Measurements from ENCODE around the gene TPK1. TPM values are rescaled to one million over a fixed set of nuclear protein-coding genes. Genes with fewer than 3 reads are reported as not detected.

Gene TPK1
- total RNA-seq, 1 donor from 2014 or later: 5.6 TPM

DNA sequence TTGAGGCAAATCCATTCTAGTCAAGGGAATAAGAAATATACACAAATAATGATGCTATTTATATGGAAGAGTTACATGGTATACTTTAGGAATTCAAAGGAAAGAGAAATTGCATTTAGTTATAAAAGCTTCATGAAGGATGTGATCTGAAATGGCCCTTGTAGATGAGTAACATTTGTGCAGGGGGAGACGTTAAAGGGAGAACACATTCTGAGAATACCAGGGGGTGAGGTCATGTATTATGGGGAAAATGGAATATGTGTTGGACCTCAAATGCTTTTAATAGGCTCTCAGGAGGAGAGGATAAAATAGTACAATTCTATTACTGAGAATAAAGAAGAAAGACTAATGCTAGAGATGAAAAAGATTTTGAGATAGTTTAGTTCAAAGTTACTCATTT, 309.9 kb downstream of the TPK1 start:
- no peak for DNase-seq

DNA sequence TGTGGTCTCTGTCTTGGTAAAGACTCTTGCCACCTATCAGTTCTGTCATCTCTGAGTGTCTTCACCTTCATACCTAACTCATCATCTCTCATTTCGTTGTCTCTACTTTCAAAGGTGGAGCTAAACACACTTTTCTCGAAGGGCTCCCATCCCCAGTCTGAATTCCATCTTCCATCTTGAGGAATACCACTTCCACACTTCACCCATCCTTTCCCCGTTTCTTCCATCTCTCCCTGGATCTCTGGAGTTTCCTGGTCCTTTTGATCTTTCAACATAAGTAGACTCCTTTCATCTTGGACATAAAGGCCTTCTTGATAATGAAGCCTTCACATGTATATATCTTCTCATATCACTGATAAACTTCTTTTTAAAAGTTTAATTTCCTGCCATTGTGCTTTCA, 311.6 kb downstream of the TPK1 start:
- no peak for DNase-seq

GRCh38 chr7:144523621-144524020, 312.2 kb downstream of the TPK1 start:
- no peak for DNase-seq

- peak; percentile 52 for DNase-seq
Observed at GRCh38 chr7:144519925-144520324, 315.9 kb downstream of the TPK1 start.

GRCh38 chr7:144518360-144518759, 317.5 kb downstream of the TPK1 start:
- DNase-seq: no peak

GRCh38 chr7:144517749-144518148, 318.1 kb downstream of the TPK1 start:
- DNase-seq: no peak

GRCh38 chr7:144516729-144517525, 318.9 kb downstream of the TPK1 start:
- no peak for DNase-seq

GRCh38 chr7:144513334-144513733, 322.5 kb downstream of the TPK1 start:
- no peak for DNase-seq

DNA sequence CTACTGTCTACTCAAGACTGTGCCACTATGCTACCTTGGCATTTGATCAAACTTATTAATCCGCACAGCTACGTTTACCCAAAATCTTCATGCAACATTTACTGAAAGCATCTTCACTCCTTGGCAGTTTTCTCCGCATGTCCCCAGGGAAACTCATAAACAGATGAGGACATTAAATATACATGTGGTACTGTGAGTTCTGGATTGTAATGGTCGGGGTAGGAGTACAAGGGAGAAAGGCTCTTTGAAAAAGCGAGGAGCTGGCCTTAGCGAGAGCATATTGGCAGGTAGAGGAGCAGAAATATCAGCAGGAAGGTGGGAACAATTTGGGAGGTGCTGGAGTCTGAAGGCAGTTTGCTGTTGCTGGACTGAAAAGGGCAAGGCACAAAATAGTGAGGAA, 325.2 kb downstream of the TPK1 start:
- no peak for DNase-seq

- no peak for DNase-seq
Observed at GRCh38 chr7:144508702-144509101, 327.2 kb downstream of the TPK1 start.

DNA sequence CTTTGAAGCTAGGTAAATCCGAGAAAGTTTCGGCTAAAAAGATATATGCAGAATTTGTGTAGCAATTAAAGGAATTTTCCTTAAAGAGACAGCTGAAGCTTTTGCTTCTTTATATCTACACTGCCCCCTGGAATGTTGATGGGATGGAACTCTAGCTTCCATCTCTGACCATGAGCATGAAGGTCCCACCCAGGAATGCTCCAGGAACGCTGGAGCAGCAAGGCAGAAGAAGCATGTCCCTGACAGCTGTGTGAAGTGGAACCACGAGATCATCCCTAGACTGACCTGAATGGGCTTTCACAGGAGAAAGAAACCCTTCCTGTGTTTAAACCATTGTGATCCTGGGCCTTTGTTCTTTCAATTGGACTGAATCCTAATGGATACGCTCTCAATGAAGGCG, 332.6 kb downstream of the TPK1 start:
- DNase-seq: no peak

DNA sequence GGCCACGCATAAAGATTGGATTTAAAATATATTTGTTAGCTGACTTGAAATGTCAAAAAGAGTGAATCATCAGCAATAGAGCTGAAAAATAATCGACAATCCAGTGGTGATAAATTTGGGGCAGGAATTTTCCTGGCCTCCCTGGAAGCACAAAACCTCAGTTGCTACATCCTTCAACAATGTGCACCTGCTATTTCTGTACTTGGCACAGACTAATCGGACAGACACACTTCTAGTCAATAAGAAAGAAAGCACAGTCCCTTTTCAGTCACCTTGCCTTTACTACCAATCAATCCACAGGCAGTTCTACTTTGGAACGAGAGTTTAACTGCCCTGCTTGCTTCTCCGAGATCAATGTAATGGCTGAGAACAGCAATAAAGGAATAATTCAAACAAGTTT, 335.6 kb downstream of the TPK1 start:
- DNase-seq: no peak

DNA sequence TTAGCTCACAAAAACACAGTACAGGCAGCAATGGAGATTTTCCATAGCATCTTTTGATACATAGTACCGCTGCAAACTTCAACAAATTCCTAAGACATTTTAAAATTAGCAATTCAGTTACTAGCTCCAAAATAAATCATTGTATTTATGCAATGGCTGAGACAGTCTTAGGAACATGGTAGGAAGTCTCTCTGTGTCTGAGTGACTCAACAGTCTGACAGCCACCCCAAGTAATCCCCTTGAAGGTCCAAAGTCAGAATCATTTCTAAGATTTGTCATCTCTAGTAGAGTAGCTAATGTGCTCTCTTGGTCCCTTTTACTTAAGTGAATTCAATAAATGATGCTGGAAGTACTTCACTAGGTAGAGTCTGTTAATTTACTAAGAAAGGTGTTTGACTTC, 338.6 kb downstream of the TPK1 start:
- DNase-seq: no peak

DNA sequence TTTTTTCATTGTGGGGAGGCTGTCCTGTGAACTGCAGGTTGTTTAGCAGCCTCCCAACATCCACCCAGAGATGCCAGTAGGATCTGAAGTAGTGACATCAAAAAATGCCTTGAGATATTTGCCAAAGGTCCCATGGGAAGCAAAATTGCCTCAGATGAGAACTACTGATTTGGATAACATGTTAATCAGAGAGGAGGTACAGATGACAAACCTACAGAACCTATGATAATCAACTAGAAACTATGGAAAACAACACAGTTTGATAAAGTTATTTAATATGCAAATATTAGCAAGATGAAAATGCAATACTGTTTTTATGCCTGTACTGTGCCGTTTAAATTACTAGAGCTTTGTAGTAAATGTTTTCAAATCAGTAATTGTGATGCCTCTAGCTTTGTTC, 341.5 kb downstream of the TPK1 start:
- DNase-seq: no peak

DNA sequence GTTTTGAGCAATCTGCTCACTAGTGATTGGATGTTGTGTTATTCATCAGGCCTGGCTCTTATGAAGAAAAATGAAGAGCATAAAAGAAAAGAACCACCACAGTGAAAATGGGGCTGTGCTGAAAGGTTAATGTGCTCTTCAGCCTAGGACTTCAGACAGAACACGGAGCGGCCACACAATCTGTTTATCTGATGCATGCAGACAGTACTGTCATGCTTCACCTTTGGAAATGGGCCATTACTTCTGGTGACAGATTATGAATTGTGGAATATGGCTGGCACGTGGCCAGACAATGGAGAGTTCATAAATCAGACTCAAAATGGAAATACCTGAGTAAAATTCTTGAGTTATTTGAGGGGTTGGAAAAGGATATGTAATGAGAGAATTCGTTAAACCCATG, 346.3 kb downstream of the TPK1 start:
- no peak for DNase-seq

DNA sequence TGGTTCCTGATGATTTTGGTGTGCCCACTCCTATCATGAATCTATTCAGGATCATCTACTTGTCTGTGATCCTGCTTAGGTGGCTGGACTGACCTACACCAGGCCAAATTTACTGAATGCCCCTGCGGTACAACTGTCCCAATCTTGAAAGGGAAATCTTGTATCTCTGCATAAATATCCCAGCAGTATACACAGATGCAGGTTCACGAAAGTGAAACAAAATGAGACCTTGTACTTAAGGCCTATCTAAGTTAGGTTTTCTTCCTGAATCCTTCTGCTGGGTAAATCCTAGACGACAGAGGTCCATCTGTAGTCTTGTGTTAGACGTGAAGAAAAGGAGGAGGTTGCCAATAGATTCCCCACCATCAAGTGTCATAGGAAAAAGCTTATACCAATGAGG, 346.9 kb downstream of the TPK1 start:
- no peak for DNase-seq

GRCh38 chr7:144487901-144488300, 348.0 kb downstream of the TPK1 start:
- DNase-seq: no peak

DNA sequence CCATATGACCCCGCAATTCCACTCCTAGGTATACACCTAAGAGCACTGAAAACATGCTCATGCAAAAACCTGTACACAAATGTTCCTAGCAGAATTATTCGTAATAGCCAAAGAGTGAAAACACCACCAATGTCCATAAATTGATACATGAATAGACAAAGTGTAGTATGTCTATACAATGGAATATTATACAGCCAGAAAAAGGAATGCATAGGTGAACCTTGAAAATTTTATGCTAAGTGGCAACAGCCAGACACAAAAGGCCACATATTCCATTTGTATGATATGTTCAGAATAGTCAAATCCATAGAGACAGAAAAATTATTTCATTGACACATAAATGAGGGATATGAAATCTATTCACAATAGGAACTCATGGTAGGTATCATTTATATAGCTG, 351.4 kb downstream of the TPK1 start:
- DNase-seq: no peak

GRCh38 chr7:144483189-144483588, 352.7 kb downstream of the TPK1 start:
- no peak for DNase-seq

DNA sequence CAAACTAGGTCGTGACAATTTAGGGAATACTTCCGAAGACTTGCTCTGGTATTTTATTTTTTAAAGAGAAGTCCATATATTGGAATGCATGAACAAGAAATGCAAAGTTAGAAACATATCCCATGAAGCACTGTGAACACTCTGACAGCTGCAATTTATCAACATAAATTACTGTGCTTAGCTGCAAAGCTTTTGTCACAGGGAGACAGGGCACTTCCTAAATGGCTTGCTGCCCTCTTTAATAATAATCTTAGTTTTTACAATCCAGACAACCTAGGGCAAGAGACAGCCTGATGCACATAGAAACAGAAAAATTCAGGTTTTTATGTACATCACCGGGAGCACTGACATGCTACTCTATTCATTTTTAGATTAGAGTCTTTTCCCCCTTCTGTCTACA, 354.0 kb downstream of the TPK1 start:
- no peak for DNase-seq

- no peak for DNase-seq
Observed at GRCh38 chr7:144477348-144477747, 358.5 kb downstream of the TPK1 start.

- no peak for DNase-seq
Observed at GRCh38 chr7:144474800-144475615, 360.8 kb downstream of the TPK1 start.

- DNase-seq: no peak
Observed at GRCh38 chr7:144474363-144474762, 361.5 kb downstream of the TPK1 start.

- DNase-seq: no peak
Observed at GRCh38 chr7:144473908-144474307, 361.9 kb downstream of the TPK1 start.
